HEK293 (cell line): Measurements from ENCODE around the gene MYOC.

Source experiments
- CTCF ChIA-PET: fragments of 350-600 bp; formaldehyde crosslinking; extraction: SDS; loops from one replicate; lab custom pipeline; 2021; ENCODE audit warnings: antibody characterized with exemption; lab: Yijun Ruan, JAX
- POLR2A ChIA-PET: fragments of 300-600 bp; formaldehyde crosslinking; extraction: SDS; loops from one replicate; lab custom pipeline; 2020; ENCODE audit warnings: antibody characterized with exemption, inconsistent platforms; lab: Yijun Ruan, JAX
- H3K27ac ChIP-seq: fragments of 200-500 bp; sonication (Bioruptor generic); 2 replicates; pipeline ENCODE4 v1.5.1; 2014; ENCODE audit warnings: low read depth, low read length, control low read depth, inconsistent platforms; ENCODE audit errors: extremely low read depth
- H3K36me3 ChIP-seq, 2 experiments: fragments of 200-500 bp in 1 of 2; sonication (Bioruptor generic) in 1 of 2; 1 replicate in 1 of 2; 2 replicates in 1 of 2; pipeline ENCODE4 v1.5.1; 2014 to 2017; ENCODE audit warnings: inconsistent platforms in 2 of 2, low read length in 2 of 2; ENCODE audit not compliant: control insufficient read depth in 2 of 2, insufficient read depth in 1 of 2
- H3K4me1 ChIP-seq: fragments of 200-500 bp; sonication (Bioruptor generic); 2 replicates; pipeline ENCODE4 v1.5.1; 2014; ENCODE audit warnings: mild to moderate bottlenecking, low read length, inconsistent platforms; ENCODE audit not compliant: control insufficient read depth, insufficient read depth
- H3K4me3 ChIP-seq: 2 replicates; pipeline ENCODE4 v1.5.1; 2011; ENCODE audit warnings: low read depth, mild to moderate bottlenecking, control low read depth, low read length, moderate library complexity
- H3K9me3 ChIP-seq: fragments of 200-500 bp; sonication (Bioruptor generic); 2 replicates; pipeline ENCODE4 v1.5.1; 2014; ENCODE audit warnings: low read depth, low read length, inconsistent platforms; ENCODE audit not compliant: control insufficient read depth, insufficient read depth
- GFI1B ChIP-seq: fragments of 450-650 bp; formaldehyde crosslinking; IDR thresholded peaks from 2 replicates; pipeline ENCODE4 v1.5.1; 2016; ENCODE audit warnings: missing biosample characterization, missing genetic modification characterization
- KLF8 ChIP-seq: fragments of 450-650 bp; formaldehyde crosslinking; IDR thresholded peaks from 2 replicates; pipeline ENCODE4 v1.5.1; 2016; ENCODE audit warnings: missing biosample characterization, missing genetic modification characterization
- RBAK ChIP-seq: fragments of 450-650 bp; formaldehyde crosslinking; IDR thresholded peaks from 2 replicates; pipeline ENCODE4 v1.5.1; 2016; ENCODE audit warnings: missing biosample characterization, missing genetic modification characterization
- SCRT1 ChIP-seq: fragments of 450-650 bp; formaldehyde crosslinking; IDR thresholded peaks from 2 replicates; pipeline ENCODE4 v1.5.1; 2016; ENCODE audit warnings: missing biosample characterization, missing genetic modification characterization, borderline replicate concordance
- SETDB1 ChIP-seq: IDR thresholded peaks from one replicate; pipeline ENCODE4 v1.6.1; 2017; ENCODE audit warnings: mild to moderate bottlenecking, low read length, moderate library complexity, mixed read lengths; ENCODE audit not compliant: insufficient read length
- SP3 ChIP-seq: fragments of 450-650 bp; formaldehyde crosslinking; IDR thresholded peaks from 2 replicates; pipeline ENCODE4 v1.5.1; 2016; ENCODE audit warnings: missing biosample characterization, missing genetic modification characterization
- ZBTB1 ChIP-seq: fragments of 450-650 bp; formaldehyde crosslinking; IDR thresholded peaks from 2 replicates; pipeline ENCODE4 v1.5.1; 2016; ENCODE audit warnings: missing biosample characterization, missing genetic modification characterization
- ZBTB20 ChIP-seq: fragments of 450-650 bp; formaldehyde crosslinking; IDR thresholded peaks from 2 replicates; pipeline ENCODE4 v1.5.1; 2016; ENCODE audit warnings: missing biosample characterization, missing genetic modification characterization
- ZEB2 ChIP-seq: fragments of 450-650 bp; formaldehyde crosslinking; IDR thresholded peaks from 2 replicates; pipeline ENCODE4 v1.5.1; 2016; ENCODE audit warnings: missing biosample characterization, missing genetic modification characterization
- ZNF112 ChIP-seq: fragments of 450-650 bp; formaldehyde crosslinking; IDR thresholded peaks from 2 replicates; pipeline ENCODE4 v1.5.0; 2017; ENCODE audit warnings: missing biosample characterization, missing genetic modification characterization
- ZNF121 ChIP-seq: fragments of 450-650 bp; formaldehyde crosslinking; IDR thresholded peaks from 2 replicates; pipeline ENCODE4 v1.5.1; 2016; ENCODE audit warnings: missing biosample characterization, missing genetic modification characterization
- ZNF140 ChIP-seq: fragments of 450-650 bp; formaldehyde crosslinking; IDR thresholded peaks from 2 replicates; pipeline ENCODE4 v1.5.1; 2016; ENCODE audit warnings: missing biosample characterization, missing genetic modification characterization
- ZNF169 ChIP-seq: fragments of 450-650 bp; formaldehyde crosslinking; IDR thresholded peaks from 2 replicates; pipeline ENCODE4 v1.5.1; 2016; ENCODE audit warnings: missing biosample characterization, missing genetic modification characterization
- ZNF19 ChIP-seq: fragments of 450-650 bp; formaldehyde crosslinking; IDR thresholded peaks from 2 replicates; pipeline ENCODE4; 2016; ENCODE audit warnings: missing biosample characterization, missing genetic modification characterization, low read depth
- ZNF214 ChIP-seq: fragments of 450-650 bp; formaldehyde crosslinking; IDR thresholded peaks from 2 replicates; pipeline ENCODE4 v1.5.1; 2017; ENCODE audit warnings: missing biosample characterization, mild to moderate bottlenecking, missing genetic modification characterization, borderline replicate concordance
- ZNF239 ChIP-seq: fragments of 450-650 bp; formaldehyde crosslinking; IDR thresholded peaks from 2 replicates; pipeline ENCODE4 v1.5.1; 2016; ENCODE audit warnings: missing biosample characterization, missing genetic modification characterization
- ZNF292 ChIP-seq: fragments of 450-650 bp; formaldehyde crosslinking; IDR thresholded peaks from 2 replicates; pipeline ENCODE4 v1.5.1; 2016; ENCODE audit warnings: low read depth, missing biosample characterization, missing genetic modification characterization, borderline replicate concordance
- ZNF366 ChIP-seq: fragments of 450-650 bp; formaldehyde crosslinking; conservative IDR thresholded peaks from 2 replicates; pipeline ENCODE4 v1.5.1; 2016; ENCODE audit warnings: missing biosample characterization, missing genetic modification characterization
- ZNF423 ChIP-seq: fragments of 450-650 bp; formaldehyde crosslinking; IDR thresholded peaks from 2 replicates; pipeline ENCODE4 v1.5.1; 2016; ENCODE audit warnings: missing biosample characterization, missing genetic modification characterization
- ZNF501 ChIP-seq: fragments of 450-650 bp; formaldehyde crosslinking; IDR thresholded peaks from 2 replicates; pipeline ENCODE4 v1.5.1; 2016; ENCODE audit warnings: missing biosample characterization, missing genetic modification characterization
- ZNF514 ChIP-seq: fragments of 450-650 bp; formaldehyde crosslinking; IDR thresholded peaks from 2 replicates; pipeline ENCODE4 v1.5.1; 2016; ENCODE audit warnings: missing biosample characterization, missing genetic modification characterization
- ZNF544 ChIP-seq: fragments of 450-650 bp; formaldehyde crosslinking; IDR thresholded peaks from 2 replicates; pipeline ENCODE4 v1.5.0; 2017; ENCODE audit warnings: missing biosample characterization, missing genetic modification characterization
- ZNF555 ChIP-seq: fragments of 450-650 bp; formaldehyde crosslinking; conservative IDR thresholded peaks from 2 replicates; pipeline ENCODE4 v1.5.1; 2017; ENCODE audit warnings: missing biosample characterization, mild to moderate bottlenecking, missing genetic modification characterization, inconsistent platforms
- ZNF558 ChIP-seq: fragments of 450-650 bp; formaldehyde crosslinking; IDR thresholded peaks from 2 replicates; pipeline ENCODE4 v1.5.1; 2016; ENCODE audit warnings: missing biosample characterization, missing genetic modification characterization
- ZNF654 ChIP-seq: fragments of 450-650 bp; formaldehyde crosslinking; IDR thresholded peaks from 2 replicates; pipeline ENCODE4 v1.5.1; 2016; ENCODE audit warnings: low read depth, missing biosample characterization, missing genetic modification characterization
- ZNF777 ChIP-seq: fragments of 450-650 bp; formaldehyde crosslinking; IDR thresholded peaks from 2 replicates; pipeline ENCODE4 v1.5.1; 2017; ENCODE audit warnings: missing biosample characterization, missing genetic modification characterization, borderline replicate concordance
- ZNF785 ChIP-seq: fragments of 450-650 bp; formaldehyde crosslinking; IDR thresholded peaks from 2 replicates; pipeline ENCODE4 v1.5.1; 2016; ENCODE audit warnings: missing biosample characterization, missing genetic modification characterization
- TF ChIP-seq, protein P1 (sequence below): fragments of 450-650 bp; formaldehyde crosslinking; IDR thresholded peaks from 2 replicates; pipeline ENCODE4 v1.5.1; 2016; ENCODE audit warnings: missing biosample characterization, missing genetic modification characterization
- TF ChIP-seq, protein P2 (sequence below): fragments of 450-650 bp; formaldehyde crosslinking; IDR thresholded peaks from 2 replicates; pipeline ENCODE4 v1.5.1; 2017; ENCODE audit warnings: missing biosample characterization, missing genetic modification characterization
- TF ChIP-seq, protein P3 (sequence below): fragments of 450-650 bp; formaldehyde crosslinking; IDR thresholded peaks from 2 replicates; pipeline ENCODE4 v1.5.1; 2016; ENCODE audit warnings: missing biosample characterization, missing genetic modification characterization, low read depth
- TF ChIP-seq, protein P4 (sequence below): fragments of 450-650 bp; formaldehyde crosslinking; IDR thresholded peaks from 2 replicates; pipeline ENCODE4 v1.5.1; 2017; ENCODE audit warnings: missing biosample characterization, missing genetic modification characterization

MYOC gene

DNA sequence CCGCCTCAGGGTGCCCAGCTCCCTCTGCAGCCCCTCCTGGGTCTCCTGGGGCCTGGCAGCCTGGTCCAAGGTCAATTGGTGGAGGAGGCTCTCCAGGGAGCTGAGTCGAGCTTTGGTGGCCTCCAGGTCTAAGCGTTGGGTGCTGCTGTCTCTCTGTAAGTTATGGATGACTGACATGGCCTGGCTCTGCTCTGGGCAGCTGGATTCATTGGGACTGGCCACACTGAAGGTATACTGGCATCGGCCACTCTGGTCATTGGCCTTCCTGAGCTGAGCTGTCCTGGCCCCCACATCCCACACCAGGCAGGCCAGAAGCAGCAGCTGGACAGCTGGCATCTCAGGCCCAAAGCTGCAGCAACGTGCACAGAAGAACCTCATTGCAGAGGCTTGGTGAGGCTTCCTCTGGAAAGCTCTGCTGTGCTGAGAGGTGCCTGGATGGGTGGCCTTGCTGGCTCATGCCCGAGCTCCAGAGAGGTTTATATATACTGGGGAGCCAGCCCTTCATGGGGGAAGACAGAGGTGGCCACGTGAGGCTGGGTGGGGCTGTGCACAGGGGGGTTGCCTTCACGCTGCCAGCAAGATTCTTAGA, at the start of gene MYOC:
Gene MYOC (minus strand): TSS at position 455 of the 589 bp plus-strand sequence. CDS start 77 bp downstream, at position 378.
- no peak for TF ChIP-seq ZNF501
- TF ChIP-seq KLF8 (tag by site-specific recombination) = no peak
- TF ChIP-seq, protein P1, sequence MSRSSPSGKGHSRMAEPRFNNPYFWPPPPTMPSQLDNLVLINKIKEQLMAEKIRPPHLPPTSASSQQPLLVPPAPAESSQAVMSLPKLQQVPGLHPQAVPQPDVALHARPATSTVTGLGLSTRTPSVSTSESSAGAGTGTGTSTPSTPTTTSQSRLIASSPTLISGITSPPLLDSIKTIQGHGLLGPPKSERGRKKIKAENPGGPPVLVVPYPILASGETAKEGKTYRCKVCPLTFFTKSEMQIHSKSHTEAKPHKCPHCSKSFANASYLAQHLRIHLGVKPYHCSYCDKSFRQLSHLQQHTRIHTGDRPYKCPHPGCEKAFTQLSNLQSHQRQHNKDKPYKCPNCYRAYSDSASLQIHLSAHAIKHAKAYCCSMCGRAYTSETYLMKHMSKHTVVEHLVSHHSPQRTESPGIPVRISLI (tag by site-specific recombination) = no peak
- TF ChIP-seq ZNF654 = no peak
- no peak for TF ChIP-seq ZNF785 (tag by site-specific recombination)
- no peak for TF ChIP-seq SETDB1
- no peak for TF ChIP-seq ZNF366 (tag by site-specific recombination)
- TF ChIP-seq RBAK = no peak
- TF ChIP-seq, protein P2, sequence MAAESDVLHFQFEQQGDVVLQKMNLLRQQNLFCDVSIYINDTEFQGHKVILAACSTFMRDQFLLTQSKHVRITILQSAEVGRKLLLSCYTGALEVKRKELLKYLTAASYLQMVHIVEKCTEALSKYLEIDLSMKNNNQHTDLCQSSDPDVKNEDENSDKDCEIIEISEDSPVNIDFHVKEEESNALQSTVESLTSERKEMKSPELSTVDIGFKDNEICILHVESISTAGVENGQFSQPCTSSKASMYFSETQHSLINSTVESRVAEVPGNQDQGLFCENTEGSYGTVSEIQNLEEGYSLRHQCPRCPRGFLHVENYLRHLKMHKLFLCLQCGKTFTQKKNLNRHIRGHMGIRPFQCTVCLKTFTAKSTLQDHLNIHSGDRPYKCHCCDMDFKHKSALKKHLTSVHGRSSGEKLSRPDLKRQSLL (tag by site-specific recombination) = no peak
- TF ChIP-seq SCRT1 (tag by site-specific recombination) = no peak
- no peak for TF ChIP-seq ZBTB1 (tag by site-specific recombination)
- no peak for TF ChIP-seq ZNF777
- TF ChIP-seq ZNF169 (tag by site-specific recombination) = no peak
- no peak for TF ChIP-seq ZNF140
- no peak for TF ChIP-seq ZNF239 (tag by site-specific recombination)
- no peak for TF ChIP-seq ZNF555 (tag by site-specific recombination)
- TF ChIP-seq, all 188 proteins: peak for 0
- ChIA-PET POLR2A (no interaction called here), CTCF (interaction anchor here (0.6 kb wide), 2 partner anchors 12 to 47 kb away, joined by 3 to 4 read pairs; no protein-coding TSS in a partner anchor)
- Histone ChIP-seq H3K4me3 (no peak within 1 kb of the TSS), H3K36me3 (no peaks in the 10 kb centered on the region), H3K9me3 (no peaks in the 10 kb centered on the region), H3K4me1 (no peaks in the 10 kb centered on the region), H3K27ac (no peak within 1 kb of the TSS)

DNA sequence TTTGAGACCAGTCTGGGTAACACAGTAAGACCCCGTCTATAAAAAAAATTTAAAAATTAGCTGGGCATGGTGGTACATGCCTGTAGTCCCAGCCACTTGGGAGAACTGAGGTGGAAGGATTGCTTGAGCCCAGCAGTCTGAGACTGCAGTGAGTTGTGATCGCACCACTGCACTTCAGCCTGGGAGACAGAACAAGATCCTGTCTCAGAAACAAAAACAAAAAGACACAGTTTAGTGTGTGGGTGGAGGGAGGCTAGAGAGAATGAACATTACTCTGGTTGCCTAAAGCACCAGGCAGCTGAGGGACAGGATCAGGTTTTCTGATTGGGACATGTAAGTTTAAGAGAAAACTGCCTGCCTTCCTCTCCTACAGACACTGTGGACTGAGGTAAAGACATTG, 47.0 kb upstream of the MYOC start:
- H3K36me3 ChIP-seq = peaks cover 0 to 4% of the 10 kb centered on the region in 2 experiments; a peak in 1 of 3 replicates
- no peaks in the 10 kb centered on the region for H3K9me3 ChIP-seq
- no peak overlapping the region for H3K27ac ChIP-seq
- TF ChIP-seq ZNF423 (tag by site-specific recombination) (no peak), ZEB2 (tag by site-specific recombination) (no peak), ZNF558 (tag by site-specific recombination) (no peak), ZBTB20 (tag by site-specific recombination) (no peak), ZNF544 (tag by site-specific recombination) (no peak), ZNF514 (tag by site-specific recombination) (no peak), ZNF555 (tag by site-specific recombination) (no peak), ZNF214 (tag by site-specific recombination) (no peak), ZNF121 (tag by site-specific recombination) (no peak), SP3 (tag by site-specific recombination) (no peak), GFI1B (tag by site-specific recombination) (no peak), ZNF112 (no peak), ZNF19 (tag by site-specific recombination) (no peak), ZNF292 (no peak)
- TF ChIP-seq, protein P3, sequence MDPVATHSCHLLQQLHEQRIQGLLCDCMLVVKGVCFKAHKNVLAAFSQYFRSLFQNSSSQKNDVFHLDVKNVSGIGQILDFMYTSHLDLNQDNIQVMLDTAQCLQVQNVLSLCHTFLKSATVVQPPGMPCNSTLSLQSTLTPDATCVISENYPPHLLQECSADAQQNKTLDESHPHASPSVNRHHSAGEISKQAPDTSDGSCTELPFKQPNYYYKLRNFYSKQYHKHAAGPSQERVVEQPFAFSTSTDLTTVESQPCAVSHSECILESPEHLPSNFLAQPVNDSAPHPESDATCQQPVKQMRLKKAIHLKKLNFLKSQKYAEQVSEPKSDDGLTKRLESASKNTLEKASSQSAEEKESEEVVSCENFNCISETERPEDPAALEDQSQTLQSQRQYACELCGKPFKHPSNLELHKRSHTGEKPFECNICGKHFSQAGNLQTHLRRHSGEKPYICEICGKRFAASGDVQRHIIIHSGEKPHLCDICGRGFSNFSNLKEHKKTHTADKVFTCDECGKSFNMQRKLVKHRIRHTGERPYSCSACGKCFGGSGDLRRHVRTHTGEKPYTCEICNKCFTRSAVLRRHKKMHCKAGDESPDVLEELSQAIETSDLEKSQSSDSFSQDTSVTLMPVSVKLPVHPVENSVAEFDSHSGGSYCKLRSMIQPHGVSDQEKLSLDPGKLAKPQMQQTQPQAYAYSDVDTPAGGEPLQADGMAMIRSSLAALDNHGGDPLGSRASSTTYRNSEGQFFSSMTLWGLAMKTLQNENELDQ (tag by site-specific recombination) = no peak
- TF ChIP-seq, protein P4, sequence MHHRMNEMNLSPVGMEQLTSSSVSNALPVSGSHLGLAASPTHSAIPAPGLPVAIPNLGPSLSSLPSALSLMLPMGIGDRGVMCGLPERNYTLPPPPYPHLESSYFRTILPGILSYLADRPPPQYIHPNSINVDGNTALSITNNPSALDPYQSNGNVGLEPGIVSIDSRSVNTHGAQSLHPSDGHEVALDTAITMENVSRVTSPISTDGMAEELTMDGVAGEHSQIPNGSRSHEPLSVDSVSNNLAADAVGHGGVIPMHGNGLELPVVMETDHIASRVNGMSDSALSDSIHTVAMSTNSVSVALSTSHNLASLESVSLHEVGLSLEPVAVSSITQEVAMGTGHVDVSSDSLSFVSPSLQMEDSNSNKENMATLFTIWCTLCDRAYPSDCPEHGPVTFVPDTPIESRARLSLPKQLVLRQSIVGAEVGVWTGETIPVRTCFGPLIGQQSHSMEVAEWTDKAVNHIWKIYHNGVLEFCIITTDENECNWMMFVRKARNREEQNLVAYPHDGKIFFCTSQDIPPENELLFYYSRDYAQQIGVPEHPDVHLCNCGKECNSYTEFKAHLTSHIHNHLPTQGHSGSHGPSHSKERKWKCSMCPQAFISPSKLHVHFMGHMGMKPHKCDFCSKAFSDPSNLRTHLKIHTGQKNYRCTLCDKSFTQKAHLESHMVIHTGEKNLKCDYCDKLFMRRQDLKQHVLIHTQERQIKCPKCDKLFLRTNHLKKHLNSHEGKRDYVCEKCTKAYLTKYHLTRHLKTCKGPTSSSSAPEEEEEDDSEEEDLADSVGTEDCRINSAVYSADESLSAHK (tag by site-specific recombination) = no peak
- TF ChIP-seq, all 188 proteins: peak for 0
- ChIA-PET CTCF (interaction anchor here (0.6 to 1.0 kb wide), 3 partner anchors 16 to 101 kb away, joined by 3 read pairs; partner anchors contain the start of gene MYOC), POLR2A (no interaction called here)
- Histone ChIP-seq H3K4me1 (no peaks in the 10 kb centered on the region), H3K4me3 (no peak overlapping the region)
